ENCODE data around the gene BCAS4. TPM values are rescaled to one million over a fixed set of nuclear protein-coding genes. Genes with fewer than 3 reads are reported as not detected.

The BCAS4 gene
- total RNA-seq, 1 experiment from 2014 or later: 7.9 TPM

- intact Hi-C loops (cut with micrococcal nuclease): no loop called here
- Mint-ChIP-seq H3K4me1 (ENCODE audit: insufficient read depth, unreplicated experiment) (peaks cover 6% of the 10 kb centered on the region), H3K27ac (ENCODE audit: low read depth, unreplicated experiment) (no peak overlapping the region), H3K9me3 (ENCODE audit: unreplicated experiment) (no peaks in the 10 kb centered on the region), H3K36me3 (ENCODE audit: insufficient read depth, unreplicated experiment) (peaks cover 97% of the 10 kb centered on the region), H3K4me3 (ENCODE audit: unreplicated experiment) (no peak overlapping the region), H3K27me3 (ENCODE audit: insufficient read depth, unreplicated experiment) (no peaks in the 10 kb centered on the region)
- no TSS peak for BruUV-seq (replicated peaks)
- ChIA-PET CTCF (interaction anchor here (0.8 to 2.9 kb wide), 8 partner anchors 11 to 177 kb away, joined by 3 to 12 read pairs (median 4); no protein-coding TSS in a partner anchor), POLR2A (interaction anchor here (0.9 to 2.8 kb wide), 4 partner anchors 8 to 19 kb away, joined by 4 to 13 read pairs (median 9); no protein-coding TSS in a partner anchor)
- TF ChIP-seq CTCF (IDR thresholded peaks at IDR 0.05; ENCODE audit: unreplicated experiment): no peak
- no peak for DNase-seq (ENCODE audit: unreplicated experiment)
Observed at GRCh38 chr20:50900261-50900660, 105.4 kb downstream of the BCAS4 start.

- H3K27ac Mint-ChIP-seq (ENCODE audit: low read depth, unreplicated experiment): no peak overlapping the region
- ChIA-PET POLR2A (interaction anchor here (0.8 to 2.8 kb wide), 5 partner anchors 7 to 591 kb away, joined by 3 to 13 read pairs (median 5); no protein-coding TSS in a partner anchor), CTCF (interaction anchor here (0.6 to 1.9 kb wide), 6 partner anchors 9 to 178 kb away, joined by 3 to 7 read pairs (median 4); no protein-coding TSS in a partner anchor)
- H3K4me3 Mint-ChIP-seq (ENCODE audit: unreplicated experiment): no peak overlapping the region
- no peak for DNase-seq (ENCODE audit: unreplicated experiment)
- no TSS peak for BruUV-seq (replicated peaks)
- peaks cover 100% of the 10 kb centered on the region for H3K36me3 Mint-ChIP-seq (ENCODE audit: insufficient read depth, unreplicated experiment)
- intact Hi-C loops (cut with micrococcal nuclease): no loop called here
- H3K27me3 Mint-ChIP-seq (ENCODE audit: insufficient read depth, unreplicated experiment): no peaks in the 10 kb centered on the region
- H3K4me1 Mint-ChIP-seq (ENCODE audit: insufficient read depth, unreplicated experiment): peaks cover 6% of the 10 kb centered on the region
- no peak for TF ChIP-seq CTCF (IDR thresholded peaks at IDR 0.05; ENCODE audit: unreplicated experiment)
- no peaks in the 10 kb centered on the region for H3K9me3 Mint-ChIP-seq (ENCODE audit: unreplicated experiment)
Observed at GRCh38 chr20:50901301-50901700, 106.4 kb downstream of the BCAS4 start.

- peaks cover 6% of the 10 kb centered on the region for H3K4me1 Mint-ChIP-seq (ENCODE audit: insufficient read depth, unreplicated experiment)
- TF ChIP-seq CTCF (IDR thresholded peaks at IDR 0.05; ENCODE audit: unreplicated experiment): no peak
- H3K27me3 Mint-ChIP-seq (ENCODE audit: insufficient read depth, unreplicated experiment): no peaks in the 10 kb centered on the region
- CTCF ChIA-PET: interaction anchor here (1.2 to 1.7 kb wide), 2 partner anchors 25 to 113 kb away, joined by 4 to 9 read pairs; no protein-coding TSS in a partner anchor
- intact Hi-C loops (cut with micrococcal nuclease): no loop called here
- DNase-seq (ENCODE audit: unreplicated experiment): no peak
- POLR2A ChIA-PET: interaction anchor here (0.7 to 1.6 kb wide), 9 partner anchors 8 to 55 kb away, joined by 3 to 5 read pairs (median 3); no protein-coding TSS in a partner anchor
- no peak overlapping the region for H3K4me3 Mint-ChIP-seq (ENCODE audit: unreplicated experiment)
- BruUV-seq (replicated peaks): no TSS peak
- H3K36me3 Mint-ChIP-seq (ENCODE audit: insufficient read depth, unreplicated experiment): peaks cover 95% of the 10 kb centered on the region
- no peak overlapping the region for H3K27ac Mint-ChIP-seq (ENCODE audit: low read depth, unreplicated experiment)
- no peaks in the 10 kb centered on the region for H3K9me3 Mint-ChIP-seq (ENCODE audit: unreplicated experiment)
Observed at GRCh38 chr20:50903353-50904051, 108.6 kb downstream of the BCAS4 start.

- no peaks in the 10 kb centered on the region for H3K27me3 Mint-ChIP-seq (ENCODE audit: insufficient read depth, unreplicated experiment)
- TF ChIP-seq CTCF (IDR thresholded peaks at IDR 0.05; ENCODE audit: unreplicated experiment): no peak
- H3K4me3 Mint-ChIP-seq (ENCODE audit: unreplicated experiment): no peak overlapping the region
- no peak overlapping the region for H3K27ac Mint-ChIP-seq (ENCODE audit: low read depth, unreplicated experiment)
- no peak for DNase-seq (ENCODE audit: unreplicated experiment)
- intact Hi-C loops (cut with micrococcal nuclease): no loop called here
- no TSS peak for BruUV-seq (replicated peaks)
- no peaks in the 10 kb centered on the region for H3K9me3 Mint-ChIP-seq (ENCODE audit: unreplicated experiment)
- ChIA-PET CTCF (interaction anchor here (1.2 to 1.7 kb wide), 2 partner anchors 24 to 113 kb away, joined by 4 to 9 read pairs; no protein-coding TSS in a partner anchor), POLR2A (interaction anchor here (0.7 to 1.6 kb wide), 5 partner anchors 8 to 16 kb away, joined by 3 to 4 read pairs (median 3); no protein-coding TSS in a partner anchor)
- H3K4me1 Mint-ChIP-seq (ENCODE audit: insufficient read depth, unreplicated experiment): peaks cover 6% of the 10 kb centered on the region
- H3K36me3 Mint-ChIP-seq (ENCODE audit: insufficient read depth, unreplicated experiment): peaks cover 94% of the 10 kb centered on the region
Observed at GRCh38 chr20:50904067-50904570, 109.3 kb downstream of the BCAS4 start.

Data from MCF 10A (cell line).